Liver (tissue), 9 donors: ENCODE data around the gene TENT4B. TPM values are rescaled to one million over a fixed set of nuclear protein-coding genes. Genes with fewer than 3 reads are reported as not detected.

ENCODE experiments used
- DNase-seq: peaks from one replicate; pipeline ENCODE4 v3.0.0-alpha.2; 2017; ENCODE audit warnings: low spot score
- H3K27ac ChIP-seq, 2 donors: one replicate each; pipeline ENCODE4 v1.7.0; 2013; ENCODE audit warnings: inconsistent platforms in 2 of 2, low read length in 2 of 2, control low read depth in 1 of 2, low read depth in 1 of 2, mild to moderate bottlenecking in 1 of 2
- H3K27me3 ChIP-seq, 4 donors: one replicate each; pipeline versions ENCODE4 v1.6.1 to v1.7.0; 2013; ENCODE audit warnings: low read length in 3 of 4, inconsistent platforms in 1 of 4, mild to moderate bottlenecking in 1 of 4, moderate library complexity in 1 of 4; ENCODE audit not compliant: control insufficient read depth in 4 of 4, insufficient read depth in 4 of 4
- H3K36me3 ChIP-seq, 4 donors: one replicate each; pipeline versions ENCODE4 v1.6.1 to v1.7.0; 2013; ENCODE audit warnings: low read length in 3 of 4, mild to moderate bottlenecking in 3 of 4, low read depth in 1 of 4, moderate library complexity in 1 of 4; ENCODE audit not compliant: control insufficient read depth in 4 of 4, insufficient read depth in 3 of 4
- H3K4me1 ChIP-seq, 4 donors: one replicate each; pipeline versions ENCODE4 v1.6.1 to v1.7.0; 2013; ENCODE audit warnings: low read length in 3 of 4, mild to moderate bottlenecking in 3 of 4, moderate library complexity in 1 of 4; ENCODE audit not compliant: control insufficient read depth in 4 of 4, insufficient read depth in 4 of 4
- H3K4me3 ChIP-seq, 3 donors: one replicate each; pipeline versions ENCODE4 v1.6.1 to v1.7.0; 2013; ENCODE audit warnings: low read length in 3 of 3, control low read depth in 1 of 3, low read depth in 1 of 3, mild to moderate bottlenecking in 1 of 3
- H3K9ac ChIP-seq, 2 donors: one replicate each; pipeline ENCODE4 v1.7.0; 2013; ENCODE audit warnings: low read length in 2 of 2, mild to moderate bottlenecking in 2 of 2, moderate library complexity in 2 of 2, control low read depth in 1 of 2, low read depth in 1 of 2
- H3K9me3 ChIP-seq, 4 donors: one replicate each; pipeline versions ENCODE4 v1.6.1 to v1.7.0; 2013; ENCODE audit warnings: low read length in 3 of 4; ENCODE audit not compliant: control insufficient read depth in 4 of 4
- FOXA1 ChIP-seq: IDR thresholded peaks from 2 replicates; pipeline ENCODE4 v1.6.1; 2016; ENCODE audit warnings: antibody characterized with exemption
- FOXA2 ChIP-seq: IDR thresholded peaks from 2 replicates; pipeline ENCODE4 v1.6.1; 2016; ENCODE audit warnings: antibody characterized with exemption
- GABPA ChIP-seq, 2 donors: IDR thresholded peaks in 1 of 2; conservative IDR thresholded peaks in 1 of 2; 2 replicates each; pipeline ENCODE4 v1.6.1; 2016; ENCODE audit warnings: antibody characterized with exemption in 2 of 2, mild to moderate bottlenecking in 1 of 2, moderate library complexity in 1 of 2
- HNF4A ChIP-seq, 2 donors: conservative IDR thresholded peaks; 2 replicates each; pipeline ENCODE4 v1.6.1; 2016; ENCODE audit warnings: antibody characterized with exemption in 2 of 2, mild to moderate bottlenecking in 2 of 2
- JUND ChIP-seq, 2 donors: IDR thresholded peaks; 2 replicates each; pipeline ENCODE4 v1.6.1; 2016; ENCODE audit warnings: antibody characterized with exemption in 2 of 2
- MAX ChIP-seq: IDR thresholded peaks from 2 replicates; pipeline ENCODE4 v1.6.1; 2016; ENCODE audit warnings: antibody characterized with exemption
- NR2F2 ChIP-seq: IDR thresholded peaks from 2 replicates; pipeline ENCODE4 v1.6.1; 2016; ENCODE audit warnings: antibody characterized with exemption
- RAD21 ChIP-seq, 2 donors: IDR thresholded peaks; 2 replicates each; pipeline ENCODE4 v1.6.1; 2016; ENCODE audit warnings: antibody characterized with exemption in 2 of 2, mild to moderate bottlenecking in 2 of 2
- REST ChIP-seq: IDR thresholded peaks from 2 replicates; pipeline ENCODE4 v1.6.1; 2016; ENCODE audit warnings: antibody characterized with exemption, mild to moderate bottlenecking
- RXRA ChIP-seq, 2 donors: IDR thresholded peaks; 2 replicates each; pipeline ENCODE4 v1.6.1; 2017 to 2018; ENCODE audit warnings: antibody characterized with exemption in 2 of 2, mild to moderate bottlenecking in 1 of 2
- SP1 ChIP-seq: IDR thresholded peaks from 2 replicates; pipeline ENCODE4 v1.6.1; 2018; ENCODE audit warnings: antibody characterized with exemption, mild to moderate bottlenecking
- TAF1 ChIP-seq: conservative IDR thresholded peaks from 2 replicates; pipeline ENCODE4 v1.6.1; 2016; ENCODE audit warnings: antibody characterized with exemption, mild to moderate bottlenecking
- YY1 ChIP-seq: IDR thresholded peaks from 2 replicates; pipeline ENCODE4 v1.6.1; 2016; ENCODE audit warnings: antibody characterized with exemption, mild to moderate bottlenecking
- WGBS: extraction: QIAGEN DNeasy Blood & Tissue Kit; methylation state at CpG from one replicate; pipeline ENCODE4 v1.1.7; 2013; 5-methylcytosine and 5-hydroxymethylcytosine counted together
- polyA plus RNA-seq, 2 donors: library from polyadenylated mRNA; stranded (reverse) in 1 of 2; unstranded in 1 of 2; fragments of 200-250 nt in 1 of 2; fragments of >200 nt in 1 of 2; fragmentation: Nextera tagmentation in 1 of 2; extraction: Ambion mirVana in 1 of 2; gene quantifications; one replicate each; pipeline versions ENCODE4 v1.2.1 to v1.2.3, GENCODE V29; 2013 to 2015
- total RNA-seq, 2 donors: library from RNA; depleted of rRNA; stranded (reverse); fragments of >200 nt; gene quantifications; one replicate each; pipeline ENCODE4 v1.2.3, GENCODE V29; 2014
- TF ChIP-seq, protein P1 (sequence below): IDR thresholded peaks from 2 replicates; pipeline ENCODE4 v1.6.1; 2016; ENCODE audit warnings: antibody characterized with exemption
- TF ChIP-seq, protein P2 (sequence below): IDR thresholded peaks from 2 replicates; pipeline ENCODE4 v1.6.1; 2016; ENCODE audit warnings: antibody characterized with exemption
- donor health status: healthy.
- donor health status: healthy.
- donor health status: healthy.
- donor health status: healthy.
- donor health status: healthy.

TENT4B gene
- total and polyA plus RNA-seq, 4 donors = 4.2 to 10.8 (median 7.9) TPM

DNA sequence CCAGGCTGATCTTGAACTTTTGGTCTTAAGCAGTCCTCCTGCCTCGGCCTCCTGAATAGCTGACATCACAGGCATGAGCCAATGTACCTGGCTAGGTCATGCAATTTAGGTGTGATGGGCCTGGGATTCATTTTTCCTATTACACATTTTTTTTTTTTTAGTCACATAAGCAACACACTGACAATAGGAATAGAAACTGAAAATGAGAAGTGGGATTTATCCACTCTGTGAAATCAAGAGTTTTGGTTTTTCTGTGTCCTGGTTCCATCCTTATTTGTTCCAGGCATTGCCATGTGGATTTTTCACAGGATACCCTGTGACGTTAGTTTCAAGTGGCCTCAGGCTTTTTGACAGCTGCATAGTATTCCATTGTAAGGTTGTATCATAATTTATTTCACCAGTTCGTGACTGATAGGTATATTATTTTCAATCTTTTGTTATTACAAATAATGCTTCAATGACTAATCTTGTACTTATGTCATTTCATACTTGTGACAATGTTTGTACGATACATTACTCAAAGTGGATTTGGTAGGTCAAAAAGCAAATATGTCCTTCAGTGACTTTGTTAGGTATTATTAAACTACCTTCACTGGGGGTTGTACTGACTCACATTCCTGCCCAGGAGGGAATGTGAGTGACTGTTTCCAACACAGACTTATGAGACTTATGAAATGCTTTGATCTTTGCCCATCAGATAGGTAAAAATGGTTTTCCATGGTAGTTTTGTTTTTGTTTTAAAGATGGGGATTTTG, 123.9 kb downstream of the TENT4B start:
- TF ChIP-seq MAX (no peak), TAF1 (no peak), HNF4A (conservative IDR thresholded peaks at IDR 0.05) (no peak), YY1 (no peak), GABPA (IDR thresholded peaks at IDR 0.05 in 1 of 2, conservative IDR thresholded peaks at IDR 0.05 in 1 of 2) (no peak), SP1 (no peak), FOXA2 (no peak), NR2F2 (no peak), JUND (IDR thresholded peaks at IDR 0.05) (no peak), RXRA (IDR thresholded peaks at IDR 0.05) (no peak), REST (no peak), RAD21 (IDR thresholded peaks at IDR 0.05) (no peak)
- TF ChIP-seq, protein P1, sequence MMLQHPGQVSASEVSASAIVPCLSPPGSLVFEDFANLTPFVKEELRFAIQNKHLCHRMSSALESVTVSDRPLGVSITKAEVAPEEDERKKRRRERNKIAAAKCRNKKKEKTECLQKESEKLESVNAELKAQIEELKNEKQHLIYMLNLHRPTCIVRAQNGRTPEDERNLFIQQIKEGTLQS = no peak
- TF ChIP-seq, protein P2, sequence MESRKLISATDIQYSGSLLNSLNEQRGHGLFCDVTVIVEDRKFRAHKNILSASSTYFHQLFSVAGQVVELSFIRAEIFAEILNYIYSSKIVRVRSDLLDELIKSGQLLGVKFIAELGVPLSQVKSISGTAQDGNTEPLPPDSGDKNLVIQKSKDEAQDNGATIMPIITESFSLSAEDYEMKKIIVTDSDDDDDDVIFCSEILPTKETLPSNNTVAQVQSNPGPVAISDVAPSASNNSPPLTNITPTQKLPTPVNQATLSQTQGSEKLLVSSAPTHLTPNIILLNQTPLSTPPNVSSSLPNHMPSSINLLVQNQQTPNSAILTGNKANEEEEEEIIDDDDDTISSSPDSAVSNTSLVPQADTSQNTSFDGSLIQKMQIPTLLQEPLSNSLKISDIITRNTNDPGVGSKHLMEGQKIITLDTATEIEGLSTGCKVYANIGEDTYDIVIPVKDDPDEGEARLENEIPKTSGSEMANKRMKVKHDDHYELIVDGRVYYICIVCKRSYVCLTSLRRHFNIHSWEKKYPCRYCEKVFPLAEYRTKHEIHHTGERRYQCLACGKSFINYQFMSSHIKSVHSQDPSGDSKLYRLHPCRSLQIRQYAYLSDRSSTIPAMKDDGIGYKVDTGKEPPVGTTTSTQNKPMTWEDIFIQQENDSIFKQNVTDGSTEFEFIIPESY = no peak
- DNase-seq = no peak
- WGBS = 88% methylated on average over 4 of the region's 4 CpGs
- peaks cover 0 to 3% (median 0%) of the 10 kb centered on the region in 4 donors for H3K4me1 ChIP-seq
- no peak overlapping the region for H3K27ac ChIP-seq
- H3K4me3 ChIP-seq = no peak overlapping the region
- H3K9ac ChIP-seq = no peak overlapping the region
- H3K27me3 ChIP-seq = no peaks in the 10 kb centered on the region
- no peaks in the 10 kb centered on the region for H3K36me3 ChIP-seq
- H3K9me3 ChIP-seq = no peaks in the 10 kb centered on the region

- 88% methylated on average over 3 of the region's 3 CpGs for WGBS
- Histone ChIP-seq H3K4me1 (peaks cover 7 to 12% (median 10%) of the 10 kb centered on the region in 4 donors), H3K36me3 (no peaks in the 10 kb centered on the region), H3K4me3 (no peak overlapping the region), H3K27me3 (no peaks in the 10 kb centered on the region), H3K9ac (no peak overlapping the region), H3K9me3 (no peaks in the 10 kb centered on the region), H3K27ac (no peak overlapping the region)
- TF ChIP-seq HNF4A (conservative IDR thresholded peaks at IDR 0.05) (no peak), GABPA (IDR thresholded peaks at IDR 0.05 in 1 of 2, conservative IDR thresholded peaks at IDR 0.05 in 1 of 2) (no peak), YY1 (no peak), FOXA1 (no peak)
- no peak for DNase-seq
Measured at GRCh38 chr16:50278251-50278650, 125.1 kb downstream of the TENT4B start.
